Prostate gland (tissue), 2 donors: ENCODE results near the gene CRTAC1. TPM values are rescaled to one million over a fixed set of nuclear protein-coding genes. Genes with fewer than 3 reads are reported as not detected.

ENCODE experiments used
- DNase-seq: peaks from one replicate; pipeline ENCODE4 v3.0.0-alpha.2; 2019; ENCODE audit warnings: low spot score
- H3K27ac ChIP-seq, 2 donors: fragments of 200-600 bp; sonication (generic); 2 replicates each; pipeline ENCODE4 v1.5.1; 2017 to 2019
- H3K27me3 ChIP-seq: fragments of 200-600 bp; sonication (generic); replicated peaks from 2 replicates; pipeline ENCODE4 v1.5.1; 2019; ENCODE audit not compliant: insufficient read depth
- H3K36me3 ChIP-seq, 2 donors: fragments of 200-600 bp; sonication (generic); 1 replicate in 1 of 2; 2 replicates in 1 of 2; pipeline versions ENCODE4 v1.5.1 to v1.8.1; 2017 to 2019
- H3K4me1 ChIP-seq: fragments of 200-600 bp; sonication (generic); replicated peaks from 2 replicates; pipeline ENCODE4 v1.5.1; 2019
- H3K4me3 ChIP-seq, 2 donors: fragments of 200-600 bp; sonication (generic); 2 replicates each; pipeline ENCODE4 v1.5.1; 2017 to 2019
- H3K9me3 ChIP-seq: fragments of 200-600 bp; sonication (generic); 2 replicates; pipeline ENCODE4 v1.5.1; 2017
- CTCF ChIP-seq, 4 experiments: fragments of 200-600 bp in 2 of 4; fragments of 450-650 bp in 2 of 4; sonication (generic) in 2 of 4; IDR thresholded peaks; 1 replicate in 3 of 4; 2 replicates in 1 of 4; pipeline ENCODE4 v1.5.1; 2016 to 2019; ENCODE audit warnings: antibody characterized with exemption in 4 of 4, mild to moderate bottlenecking in 2 of 4, moderate library complexity in 2 of 4
- POLR2A ChIP-seq: fragments of 450-650 bp; IDR thresholded peaks from one replicate; pipeline ENCODE4 v1.6.1; 2016; ENCODE audit warnings: antibody characterized with exemption, mild to moderate bottlenecking
- POLR2AphosphoS5 ChIP-seq: sonication (generic); formaldehyde crosslinking; IDR thresholded peaks from one replicate; pipeline ENCODE4 v1.6.1; 2017; ENCODE audit warnings: antibody characterized with exemption
- WGBS: methylation state at CpG from one replicate; pipeline ENCODE4 v1.1.5; 2018; 5-methylcytosine and 5-hydroxymethylcytosine counted together
- intact Hi-C: fragments of 100-400 bp; cut with DNase I; formaldehyde crosslinking; loops from one replicate; pipeline ENCODE4 v1.14.2; 2022
- total RNA-seq, 2 donors: library from RNA; depleted of rRNA; stranded (reverse); fragments of >200 nt; gene quantifications; one replicate each; pipeline ENCODE4 v1.1.0, GENCODE V29; 2016

The CRTAC1 gene
- total RNA-seq, 2 donors from 2014 or later, result 3.8 to 8.9 TPM

GRCh38 chr10:98058295-98058694 is 27.9 kb upstream of the CRTAC1 start:
- Histone ChIP-seq H3K27ac (no peak overlapping the region), H3K4me3 (no peak overlapping the region), H3K9me3 (no peaks in the 10 kb centered on the region), H3K36me3 (no peaks in the 10 kb centered on the region), H3K27me3 (no peaks in the 10 kb centered on the region), H3K4me1 (no peaks in the 10 kb centered on the region)
- 81% methylated on average over 1 of the region's 1 CpG for WGBS
- TF ChIP-seq POLR2A, result no peak
- no peak for TF ChIP-seq POLR2AphosphoS5
- TF ChIP-seq CTCF (IDR thresholded peaks at IDR 0.05), result no peak
- intact Hi-C loops, result no loop called here
- DNase-seq, result no peak

- DNase-seq, result no peak
- no peaks in the 10 kb centered on the region for H3K27me3 ChIP-seq
- H3K9me3 ChIP-seq, result no peaks in the 10 kb centered on the region
- H3K27ac ChIP-seq, result no peak overlapping the region
- intact Hi-C loops, result no loop called here
- H3K36me3 ChIP-seq, result no peaks in the 10 kb centered on the region
- no peak overlapping the region for H3K4me3 ChIP-seq
- WGBS, result 45% methylated on average over 4 of the region's 4 CpGs
- TF ChIP-seq POLR2AphosphoS5 (no peak), POLR2A (no peak), CTCF (IDR thresholded peaks at IDR 0.05) (no peak)
- H3K4me1 ChIP-seq, result no peaks in the 10 kb centered on the region
Measured at GRCh38 chr10:98055841-98056516, 25.6 kb upstream of the CRTAC1 start.

GRCh38 chr10:98047009-98047741 is 16.8 kb upstream of the CRTAC1 start:
- Histone ChIP-seq H3K9me3 (no peaks in the 10 kb centered on the region), H3K4me1 (no peaks in the 10 kb centered on the region), H3K4me3 (no peak overlapping the region), H3K27ac (no peak overlapping the region), H3K36me3 (no peaks in the 10 kb centered on the region), H3K27me3 (no peaks in the 10 kb centered on the region)
- 50% methylated on average over 7 of the region's 7 CpGs for WGBS
- no peak for DNase-seq
- no peak for TF ChIP-seq POLR2A
- no peak for TF ChIP-seq CTCF (IDR thresholded peaks at IDR 0.05)
- TF ChIP-seq POLR2AphosphoS5, result no peak
- intact Hi-C loops, result loop anchor here (10.0 kb wide), 1 partner anchor 252 kb away; no protein-coding TSS in a partner anchor

DNA sequence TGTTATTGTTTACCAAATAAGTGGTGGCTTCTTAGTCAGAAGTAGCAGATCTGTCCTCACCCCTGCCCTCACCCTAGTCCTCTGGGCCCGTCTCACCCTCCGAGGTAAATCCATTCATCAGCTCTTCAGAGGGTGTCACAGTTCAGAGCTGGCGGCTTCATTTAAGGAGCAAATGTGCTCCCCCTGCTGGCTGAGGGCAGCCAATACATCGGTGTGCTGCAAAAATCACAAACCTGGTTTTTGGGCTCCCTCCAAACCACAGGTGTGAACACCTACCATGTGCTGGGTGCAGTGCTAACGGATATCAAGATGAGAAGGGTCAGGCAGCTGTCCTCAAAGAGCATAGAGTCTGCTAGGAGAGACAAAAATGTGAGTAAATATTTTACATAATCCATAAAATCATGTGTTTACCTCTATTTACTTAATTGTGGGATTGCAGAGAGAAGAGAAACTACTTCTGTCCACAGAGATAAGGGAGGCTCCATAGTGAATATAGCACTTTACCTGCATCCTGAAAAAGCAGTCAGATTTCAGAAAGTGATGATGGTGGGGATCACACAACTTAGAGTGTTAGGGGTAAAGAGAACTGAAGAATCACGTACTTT is 15.5 kb upstream of the CRTAC1 start:
- TF ChIP-seq CTCF (IDR thresholded peaks at IDR 0.05), result peak; percentile 46 to 76 (median 68)
- TF ChIP-seq POLR2AphosphoS5, result peak; percentile 8
- no peak for TF ChIP-seq POLR2A
- DNase-seq, result peak; percentile 31
- H3K9me3 ChIP-seq, result no peaks in the 10 kb centered on the region
- 12% methylated on average over 6 of the region's 6 CpGs for WGBS
- no peak overlapping the region for H3K4me3 ChIP-seq
- H3K27ac ChIP-seq, result no peak overlapping the region
- no peaks in the 10 kb centered on the region for H3K4me1 ChIP-seq
- no peaks in the 10 kb centered on the region for H3K27me3 ChIP-seq
- intact Hi-C loops, result loop anchor here (2.0 to 10.0 kb wide), 2 partner anchors 129 to 251 kb away; no protein-coding TSS in a partner anchor
- H3K36me3 ChIP-seq, result no peaks in the 10 kb centered on the region
